ENCODE data around the gene ZNF322. TPM values are rescaled to one million over a fixed set of nuclear protein-coding genes. Genes with fewer than 3 reads are reported as not detected.
"Not testable (repeated sequence)": the region's sequence is repeated elsewhere in the genome, so short reads cannot be mapped to it uniquely, and the experiment has no call there.

Gene ZNF322, protein sequence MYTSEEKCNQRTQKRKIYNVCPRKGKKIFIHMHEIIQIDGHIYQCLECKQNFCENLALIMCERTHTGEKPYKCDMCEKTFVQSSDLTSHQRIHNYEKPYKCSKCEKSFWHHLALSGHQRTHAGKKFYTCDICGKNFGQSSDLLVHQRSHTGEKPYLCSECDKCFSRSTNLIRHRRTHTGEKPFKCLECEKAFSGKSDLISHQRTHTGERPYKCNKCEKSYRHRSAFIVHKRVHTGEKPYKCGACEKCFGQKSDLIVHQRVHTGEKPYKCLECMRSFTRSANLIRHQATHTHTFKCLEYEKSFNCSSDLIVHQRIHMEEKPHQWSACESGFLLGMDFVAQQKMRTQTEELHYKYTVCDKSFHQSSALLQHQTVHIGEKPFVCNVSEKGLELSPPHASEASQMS
- total RNA-seq (10 to 100 TPM in 6 of 9 donors, 1 to 10 TPM in 3; 7.1 to 17.2 (median 13.4) TPM), polyA plus RNA-seq (1 to 10 TPM; 4.0 to 7.8 TPM)
- long read RNA-seq, donor 1, full-length matches to known transcripts: 10 of 13 reads
- long read RNA-seq, donor 1, partial matches to known transcripts: 1 of 13 reads
- long read RNA-seq, donor 1, other reads (novel, unspliced or antisense): 2 of 13 reads
- long read RNA-seq, donor 2, full-length matches to known transcripts: 27 of 30 reads
- long read RNA-seq, donor 2, partial matches to known transcripts: 1 of 30 reads
- long read RNA-seq, donor 2, other reads (novel, unspliced or antisense): 2 of 30 reads
- long read RNA-seq, donor 3, full-length matches to known transcripts: 9 of 9 reads
- long read RNA-seq, donor 3, partial matches to known transcripts: 0 of 9 reads
- long read RNA-seq, donor 3, other reads (novel, unspliced or antisense): 0 of 9 reads

DNA sequence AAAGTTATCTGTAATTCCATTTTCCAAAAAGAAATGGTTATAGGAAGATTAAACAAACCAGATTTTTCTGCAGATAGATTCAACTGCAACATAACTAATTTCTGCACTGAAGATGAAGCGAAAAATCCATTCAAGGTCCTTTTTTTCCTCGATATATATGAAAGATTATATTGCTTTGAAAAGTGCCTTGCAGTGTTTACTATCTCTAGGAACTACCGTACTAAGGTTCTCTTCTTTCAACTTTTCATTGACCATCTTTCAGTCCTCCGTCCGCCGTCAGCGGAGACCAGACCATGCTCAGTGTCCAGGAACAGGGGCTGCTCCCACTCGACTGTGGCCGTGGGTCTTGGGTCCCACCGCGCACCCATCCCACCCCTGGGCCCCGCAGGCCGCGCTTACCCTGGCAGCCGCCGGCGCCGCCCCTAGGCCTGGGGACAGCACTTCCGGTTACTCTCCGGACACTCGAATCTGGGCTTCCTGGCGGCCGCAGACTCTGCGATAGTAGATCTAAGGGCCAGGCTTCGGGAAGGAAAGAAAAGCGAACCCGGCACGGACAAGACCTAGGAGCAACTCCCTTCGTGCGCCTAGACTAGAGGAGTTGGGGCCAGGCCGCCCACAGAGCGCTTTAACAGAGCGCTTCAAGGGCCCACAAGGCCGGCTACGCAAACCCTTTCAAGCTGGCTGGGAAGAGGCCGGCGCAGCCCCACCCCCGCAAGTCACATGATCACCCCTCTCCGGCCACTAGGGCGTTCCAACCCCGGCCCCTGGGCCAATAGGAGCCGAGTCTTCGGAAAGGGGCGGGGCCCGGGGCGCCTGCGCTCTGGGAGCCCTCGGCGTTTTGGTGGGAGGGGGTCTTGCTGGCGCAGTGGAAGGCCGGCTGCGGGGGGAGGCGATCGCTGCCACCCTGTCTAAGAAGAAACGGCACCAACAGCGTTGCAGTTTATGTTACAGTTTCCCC is at the start of gene ZNF322:
Gene ZNF322 (minus strand): TSS at position 705 of the 958 bp plus-strand sequence. CDS start 21,193 bp downstream, outside the sequence.
- Histone ChIP-seq H3K4me3 (peak within 1 kb of the TSS; percentile 48 to 96 (median 73)), H3K4me1 (peaks cover 7 to 43% (median 19%) of the 10 kb centered on the region in 12 donors), H3K27ac (peak within 1 kb of the TSS; percentile 70 to 89 (median 80)), H3K27me3 (peaks cover 0 to 21% (median 0%) of the 10 kb centered on the region in 9 donors), H3K9me3 (no peaks in the 10 kb centered on the region), H3K36me3 (peaks cover 0 to 37% (median 21%) of the 10 kb centered on the region in 9 donors)
- 0 to 1% (median 1%) methylated on average over 38 to 54 of the region's 56 CpGs for WGBS, 4 donors
- TF ChIP-seq POLR2A (IDR thresholded peaks at IDR 0.05): peak in 1 of 2 donors; percentile 85
- TF ChIP-seq, protein P1, sequence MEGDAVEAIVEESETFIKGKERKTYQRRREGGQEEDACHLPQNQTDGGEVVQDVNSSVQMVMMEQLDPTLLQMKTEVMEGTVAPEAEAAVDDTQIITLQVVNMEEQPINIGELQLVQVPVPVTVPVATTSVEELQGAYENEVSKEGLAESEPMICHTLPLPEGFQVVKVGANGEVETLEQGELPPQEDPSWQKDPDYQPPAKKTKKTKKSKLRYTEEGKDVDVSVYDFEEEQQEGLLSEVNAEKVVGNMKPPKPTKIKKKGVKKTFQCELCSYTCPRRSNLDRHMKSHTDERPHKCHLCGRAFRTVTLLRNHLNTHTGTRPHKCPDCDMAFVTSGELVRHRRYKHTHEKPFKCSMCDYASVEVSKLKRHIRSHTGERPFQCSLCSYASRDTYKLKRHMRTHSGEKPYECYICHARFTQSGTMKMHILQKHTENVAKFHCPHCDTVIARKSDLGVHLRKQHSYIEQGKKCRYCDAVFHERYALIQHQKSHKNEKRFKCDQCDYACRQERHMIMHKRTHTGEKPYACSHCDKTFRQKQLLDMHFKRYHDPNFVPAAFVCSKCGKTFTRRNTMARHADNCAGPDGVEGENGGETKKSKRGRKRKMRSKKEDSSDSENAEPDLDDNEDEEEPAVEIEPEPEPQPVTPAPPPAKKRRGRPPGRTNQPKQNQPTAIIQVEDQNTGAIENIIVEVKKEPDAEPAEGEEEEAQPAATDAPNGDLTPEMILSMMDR (IDR thresholded peaks at IDR 0.05): peak in 1 of 12 donors; percentile 4
- intact Hi-C loops (cut with DNase I): no loop called here
- DNase-seq (peak; percentile 96 to 97 (median 96)), ATAC-seq (peak; percentile 100)

DNA sequence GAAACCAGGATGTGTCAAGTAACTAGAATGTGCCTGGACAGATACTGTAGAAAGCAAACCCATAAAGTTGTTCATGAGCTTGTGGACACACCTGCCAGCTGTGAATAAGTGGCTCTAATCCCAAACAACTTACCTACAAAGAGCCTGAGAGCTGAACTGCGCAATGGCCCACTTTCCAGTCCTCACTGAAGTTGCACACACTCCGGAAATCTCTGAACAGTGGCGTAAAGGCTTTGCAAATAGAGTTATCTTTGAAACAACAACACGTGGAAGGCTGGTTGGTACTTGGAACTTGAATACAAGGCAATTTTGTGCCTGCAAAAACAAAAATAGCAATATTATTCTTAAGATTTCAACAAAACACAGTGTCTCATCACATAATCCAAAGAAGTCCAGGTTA is 46.2 kb upstream of the ZNF322 start:
- H3K9me3 ChIP-seq; H3K27ac ChIP-seq; ATAC-seq; H3K4me1 ChIP-seq; H3K27me3 ChIP-seq; intact Hi-C loops (cut with DNase I); H3K36me3 ChIP-seq; H3K4me3 ChIP-seq; DNase-seq: not testable (repeated sequence)
- no CpG with 5 or more reads among the region's 4 CpGs for WGBS, 4 donors

DNA sequence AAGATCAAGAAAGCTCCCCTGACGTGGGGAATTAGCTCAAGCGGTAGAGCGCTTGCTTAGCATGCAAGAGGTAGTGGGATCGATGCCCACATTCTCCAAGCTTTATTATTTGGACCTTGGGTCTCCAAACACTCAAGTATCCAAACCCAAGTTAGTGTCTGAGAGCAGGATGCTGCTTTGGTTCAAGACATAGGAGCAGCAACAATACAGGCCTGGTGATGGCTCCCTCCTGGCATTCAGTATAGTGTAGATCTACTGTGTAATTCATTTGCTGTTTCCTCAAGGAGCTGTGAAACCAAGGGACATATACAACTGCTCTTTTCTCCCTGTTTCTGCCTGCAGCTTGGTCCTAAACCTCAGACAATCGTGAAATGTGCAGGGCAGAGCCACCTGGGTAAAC is 45.8 kb upstream of the ZNF322 start:
- ATAC-seq; H3K9me3 ChIP-seq; DNase-seq; intact Hi-C loops (cut with DNase I); H3K4me1 ChIP-seq; H3K27ac ChIP-seq; H3K36me3 ChIP-seq; H3K4me3 ChIP-seq; H3K27me3 ChIP-seq: not testable (repeated sequence)
- WGBS, 4 donors: no CpG with 5 or more reads among the region's 5 CpGs

DNA sequence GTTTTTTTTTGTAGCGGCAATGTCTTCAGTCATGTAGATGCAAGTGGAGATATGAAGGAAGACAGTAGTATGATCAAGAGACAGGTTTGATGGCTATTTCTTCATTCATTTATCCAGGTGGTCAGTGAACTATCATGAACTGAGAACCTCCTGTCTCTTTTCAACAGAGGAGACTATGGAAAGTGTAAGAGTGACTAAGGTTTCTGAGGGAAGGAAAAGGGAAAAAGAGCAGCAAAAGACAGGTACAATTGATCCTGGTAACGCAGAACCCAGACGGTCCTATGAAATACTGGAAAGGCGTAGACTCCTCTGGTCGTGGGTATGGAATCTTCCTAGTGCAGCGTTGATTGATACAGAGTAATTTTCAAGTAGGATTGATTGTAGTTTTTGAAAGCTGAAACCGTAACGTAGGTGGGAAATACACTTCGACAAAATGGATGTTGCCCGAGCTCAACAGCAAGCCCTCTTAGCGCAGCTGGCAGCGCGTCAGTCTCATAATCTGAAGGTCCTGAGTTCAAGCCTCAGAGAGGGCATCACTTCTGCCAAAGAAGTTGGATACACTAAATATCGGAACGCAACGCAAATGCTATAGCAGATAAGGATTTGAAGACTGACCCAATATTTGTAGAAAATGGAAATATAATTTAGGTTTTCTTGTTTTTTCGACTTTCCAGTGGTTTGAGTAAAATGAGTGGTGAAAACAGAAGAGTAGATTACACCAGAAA is 41.6 kb upstream of the ZNF322 start:
- WGBS, 4 donors: no CpG with 5 or more reads among the region's 17 CpGs

DNA sequence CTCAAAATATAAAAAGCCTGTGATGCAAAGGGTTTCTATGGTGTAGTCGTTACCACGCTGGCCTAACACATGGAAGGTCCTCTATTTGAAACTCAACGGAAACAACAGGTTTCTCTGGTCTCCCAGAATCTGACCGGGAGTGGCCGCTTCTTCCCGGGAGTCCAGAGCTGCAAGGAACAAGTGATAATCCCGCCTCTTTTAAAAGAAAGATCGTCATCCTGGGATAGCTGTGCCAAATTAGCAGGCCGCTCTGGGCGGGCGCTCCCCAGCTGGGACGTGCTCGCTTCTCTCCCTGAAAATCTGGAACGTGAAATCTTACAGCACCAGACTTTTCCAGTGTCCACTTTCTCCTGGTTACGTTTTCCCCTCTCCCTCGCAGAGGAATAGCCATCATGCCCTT is 38.0 kb upstream of the ZNF322 start:
- not testable (repeated sequence) for H3K4me1 ChIP-seq, ATAC-seq

More for the DNA sequence above, 41.6 kb upstream of the ZNF322 start:
- H3K9me3 ChIP-seq; H3K36me3 ChIP-seq; intact Hi-C loops (cut with DNase I); DNase-seq; ATAC-seq; H3K27me3 ChIP-seq; H3K4me3 ChIP-seq; H3K4me1 ChIP-seq; H3K27ac ChIP-seq: not testable (repeated sequence)

DNA sequence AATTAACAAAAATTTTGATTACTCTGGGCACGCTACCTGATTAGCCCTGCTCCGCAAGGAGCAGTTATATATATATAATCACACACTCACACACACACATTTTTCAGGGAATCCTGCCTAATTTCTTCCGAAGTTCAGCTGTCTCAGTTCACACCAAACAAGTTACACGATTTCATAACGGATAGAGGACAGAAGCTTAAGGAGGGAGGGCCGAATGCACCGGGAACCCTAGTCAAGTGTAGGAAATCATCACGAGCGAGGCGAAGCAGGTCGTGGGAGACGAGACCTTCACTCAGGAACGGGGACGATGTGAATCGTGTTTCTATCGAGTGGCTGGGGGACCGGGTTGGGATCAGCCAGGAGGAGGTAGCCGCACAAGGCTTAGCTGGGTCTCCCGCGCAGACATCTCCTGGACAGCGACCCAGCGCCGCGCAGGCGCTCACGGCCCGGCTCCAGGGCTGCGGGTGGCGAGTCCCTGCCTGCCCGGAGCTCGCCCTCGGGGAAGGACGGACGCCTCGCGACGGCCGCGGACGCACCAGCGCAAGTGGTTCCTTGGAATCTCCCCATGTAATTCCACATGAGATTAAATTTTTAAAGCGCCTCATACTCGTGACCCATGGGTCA is 29.9 kb upstream of the ZNF322 start:
- H3K4me1 ChIP-seq; H3K27ac ChIP-seq; H3K4me3 ChIP-seq; H3K27me3 ChIP-seq; intact Hi-C loops (cut with DNase I); H3K36me3 ChIP-seq; DNase-seq; H3K9me3 ChIP-seq; ATAC-seq: not testable (repeated sequence)
- no CpG with 5 or more reads among the region's 43 CpGs for WGBS, 4 donors

More for the DNA sequence above, 38.0 kb upstream of the ZNF322 start:
- DNase-seq; intact Hi-C loops (cut with DNase I); H3K27me3 ChIP-seq; H3K27ac ChIP-seq; H3K4me3 ChIP-seq; H3K36me3 ChIP-seq; H3K9me3 ChIP-seq: not testable (repeated sequence)
- WGBS, 4 donors: no CpG with 5 or more reads among the region's 16 CpGs

DNA sequence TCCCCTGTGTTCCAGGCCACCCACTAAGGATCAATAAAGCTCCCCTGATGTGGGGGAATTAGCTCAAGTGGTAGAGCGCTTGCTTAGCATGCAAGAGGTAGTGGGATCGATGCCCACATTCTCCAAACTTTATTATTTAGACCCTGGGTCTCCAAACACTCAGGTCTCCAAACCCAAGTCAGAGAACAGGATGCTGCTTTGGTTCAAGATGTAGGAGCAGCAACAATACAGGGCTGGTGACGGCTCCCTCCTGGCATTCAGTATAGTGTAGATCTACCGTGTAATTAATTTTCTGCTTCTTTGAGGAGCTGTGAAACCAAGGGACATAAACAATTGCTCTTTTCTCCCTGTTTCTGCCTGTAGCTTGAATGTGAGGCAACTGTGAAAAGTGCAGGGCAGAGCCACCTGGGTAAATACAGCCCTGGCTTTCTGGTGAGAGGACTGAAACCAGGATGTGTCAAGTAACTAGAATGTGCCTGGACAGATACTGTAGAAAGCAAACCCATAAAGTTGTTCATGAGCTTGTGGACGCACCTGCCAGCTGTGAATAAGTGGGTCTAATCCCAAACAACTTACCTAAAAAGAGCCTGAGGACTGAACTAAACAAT is 23.0 kb upstream of the ZNF322 start:
- intact Hi-C loops (cut with DNase I); H3K9me3 ChIP-seq; H3K36me3 ChIP-seq; ATAC-seq; H3K27ac ChIP-seq; H3K27me3 ChIP-seq; DNase-seq; H3K4me1 ChIP-seq; H3K4me3 ChIP-seq: not testable (repeated sequence)
- WGBS, 4 donors: no CpG with 5 or more reads among the region's 5 CpGs

DNA sequence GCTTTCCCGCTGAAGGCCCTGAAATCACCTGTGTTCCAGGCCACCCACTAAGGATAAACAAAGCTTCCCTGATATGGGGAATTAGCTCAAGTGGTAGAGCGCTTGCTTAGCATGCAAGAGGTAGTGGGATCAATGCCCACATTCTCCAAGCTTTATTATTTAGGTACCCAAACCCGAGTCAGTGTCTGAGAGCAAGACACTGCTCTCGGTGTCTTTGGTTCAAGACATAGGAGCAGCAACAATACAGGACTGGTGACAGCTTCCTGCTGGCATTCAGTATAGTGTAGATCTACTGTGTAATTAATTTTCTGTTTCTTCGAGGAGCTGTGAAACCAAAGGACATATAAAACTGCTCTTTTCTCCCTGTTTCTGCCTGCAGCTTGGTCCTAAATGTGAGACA is 13.7 kb upstream of the ZNF322 start:
- ATAC-seq; H3K36me3 ChIP-seq; H3K9me3 ChIP-seq; H3K4me3 ChIP-seq; H3K27me3 ChIP-seq; H3K27ac ChIP-seq; DNase-seq; H3K4me1 ChIP-seq; intact Hi-C loops (cut with DNase I): not testable (repeated sequence)
- no CpG with 5 or more reads among the region's 5 CpGs for WGBS, 4 donors
